Muscle of leg (tissue), 16 donors: ENCODE measurements around the gene SPDL1. TPM values are rescaled to one million over a fixed set of nuclear protein-coding genes. Genes with fewer than 3 reads are reported as not detected.

ENCODE experiments used
- DNase-seq: peaks from one replicate; pipeline ENCODE4 v3.0.0; 2013
- H3K27ac ChIP-seq: one replicate; pipeline ENCODE4 v1.5.1; 2013; ENCODE audit warnings: mild to moderate bottlenecking, low read length, control low read depth
- H3K27me3 ChIP-seq: one replicate; pipeline ENCODE4 v1.6.1; 2013; ENCODE audit warnings: low read length; ENCODE audit not compliant: control insufficient read depth, insufficient read depth
- H3K36me3 ChIP-seq: one replicate; pipeline ENCODE4 v1.6.1; 2013; ENCODE audit warnings: low read length; ENCODE audit not compliant: control insufficient read depth, insufficient read depth
- H3K4me1 ChIP-seq: one replicate; pipeline ENCODE4 v1.6.1; 2013; ENCODE audit warnings: low read length; ENCODE audit not compliant: control insufficient read depth, insufficient read depth
- H3K4me3 ChIP-seq: one replicate; pipeline ENCODE4 v1.5.1; 2013; ENCODE audit warnings: low read length, control low read depth
- H3K9me3 ChIP-seq: replicated peaks from 2 replicates; pipeline ENCODE4 v1.6.1; 2013; ENCODE audit warnings: low read depth, low read length; ENCODE audit not compliant: control insufficient read depth
- WGBS: methylation state at CpG from one replicate; pipeline ENCODE4 v1.1.5; 2013; ENCODE audit warnings: missing lambda C conversion rate; ENCODE audit not compliant: insufficient coverage; 5-methylcytosine and 5-hydroxymethylcytosine counted together
- long read RNA-seq, 11 donors: transcript quantifications; one replicate each; lab custom pipeline, GENCODE V29; 2026
- polyA plus RNA-seq, 8 donors: library from polyadenylated mRNA; unstranded; fragments of 120-200 nt; gene quantifications; one replicate each; pipeline versions ENCODE4 v1.2.1 to v1.2.3, GENCODE V29; 2013; ENCODE audit warnings: inconsistent platforms in 1 of 8, low replicate concordance in 1 of 8; ENCODE audit not compliant: insufficient read length in 8 of 8, insufficient read depth in 1 of 8
- total RNA-seq: library from RNA; stranded (reverse); fragments of 120-200 nt; gene quantifications from one replicate; pipeline ENCODE4 v1.2.4, GENCODE V29; 2013

The SPDL1 gene
- total RNA-seq, result 11.6 TPM
- polyA plus RNA-seq, result 10 to 100 TPM; 13.4 to 21.2 (median 16.9) TPM
- long read RNA-seq, donor 1, partial matches to known transcripts, result 0 of 2 reads
- long read RNA-seq, donor 1, other reads (novel, unspliced or antisense), result 0 of 2 reads
- long read RNA-seq, donor 2, partial matches to known transcripts, result 0 of 1 reads
- long read RNA-seq, donor 2, other reads (novel, unspliced or antisense), result 0 of 1 reads
- long read RNA-seq, donor 3, partial matches to known transcripts, result 0 of 1 reads
- long read RNA-seq, donor 3, other reads (novel, unspliced or antisense), result 0 of 1 reads
- long read RNA-seq, donor 4, partial matches to known transcripts, result 0 of 1 reads
- long read RNA-seq, donor 4, other reads (novel, unspliced or antisense), result 0 of 1 reads
- long read RNA-seq, donor 5, partial matches to known transcripts, result 0 of 3 reads
- long read RNA-seq, donor 5, other reads (novel, unspliced or antisense), result 0 of 3 reads
- long read RNA-seq, donor 6, partial matches to known transcripts, result 0 of 4 reads
- long read RNA-seq, donor 6, other reads (novel, unspliced or antisense), result 0 of 4 reads
- long read RNA-seq, donor 7, partial matches to known transcripts, result 0 of 3 reads
- long read RNA-seq, donor 7, other reads (novel, unspliced or antisense), result 0 of 3 reads
- long read RNA-seq, donor 8, partial matches to known transcripts, result 0 of 2 reads
- long read RNA-seq, donor 8, other reads (novel, unspliced or antisense), result 0 of 2 reads
- long read RNA-seq, donor 9, partial matches to known transcripts, result 0 of 2 reads
- long read RNA-seq, donor 9, other reads (novel, unspliced or antisense), result 0 of 2 reads
- long read RNA-seq, donor 10, partial matches to known transcripts, result 7 of 9 reads
- long read RNA-seq, donor 10, other reads (novel, unspliced or antisense), result 0 of 9 reads
- long read RNA-seq, donor 11, partial matches to known transcripts, result 0 of 3 reads
- long read RNA-seq, donor 11, other reads (novel, unspliced or antisense), result 0 of 3 reads

DNA sequence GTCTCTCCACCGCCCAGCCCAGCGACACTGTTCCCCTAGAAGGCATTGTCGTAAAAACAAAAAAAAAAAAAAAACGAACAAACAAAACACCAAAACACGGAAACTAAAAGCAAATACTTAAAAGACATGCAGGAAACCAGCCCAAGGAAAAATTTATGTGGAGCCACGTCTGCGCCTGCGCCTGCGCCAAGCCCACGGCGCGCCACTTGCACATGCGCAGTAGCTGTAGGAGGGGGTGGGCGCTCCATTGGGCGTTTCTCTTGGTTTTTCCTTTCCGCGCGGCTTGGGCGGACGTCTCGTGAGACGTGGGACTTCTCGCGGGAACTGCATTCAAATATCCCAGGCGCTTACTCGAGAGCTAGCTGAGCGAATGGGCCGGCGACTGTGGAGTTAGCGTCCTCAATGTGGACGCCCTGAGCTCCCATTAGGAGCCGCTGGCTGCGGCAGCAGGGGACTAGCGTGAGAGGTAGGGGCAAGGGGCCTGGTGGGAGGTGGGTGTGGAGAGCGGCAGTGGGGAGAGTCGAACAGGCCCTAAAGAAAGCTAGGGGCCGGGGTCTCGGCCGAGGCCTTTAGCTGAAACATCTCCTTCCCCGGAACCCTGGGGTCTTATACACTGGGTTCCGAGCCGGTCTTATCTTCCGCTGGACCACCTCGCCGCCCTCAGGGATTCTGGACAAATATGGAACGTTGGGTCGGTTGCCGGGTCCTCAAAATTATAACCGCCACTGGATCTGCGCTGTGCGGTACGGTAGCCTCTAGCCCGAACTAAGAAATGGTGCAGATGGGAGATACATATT lies at the start of gene SPDL1:
SPDL1 (plus strand) TSS at position 350 of the 797 bp plus-strand sequence. CDS start 4,644 bp downstream, outside the sequence.
- Histone ChIP-seq H3K36me3 (no peaks in the 10 kb centered on the region), H3K27ac (peak within 1 kb of the TSS; percentile 91), H3K4me1 (peaks cover 4% of the 10 kb centered on the region), H3K9me3 (no peaks in the 10 kb centered on the region), H3K4me3 (peak within 1 kb of the TSS; percentile 83), H3K27me3 (no peaks in the 10 kb centered on the region)
- WGBS, result under 1% methylated on average over 39 of the region's 53 CpGs
- DNase-seq, result peak; percentile 99

GRCh38 chr5:169534311-169534880 lies 49.2 kb upstream of the SPDL1 start:
- no CpG with 5 or more reads among the region's 2 CpGs for WGBS

DNA sequence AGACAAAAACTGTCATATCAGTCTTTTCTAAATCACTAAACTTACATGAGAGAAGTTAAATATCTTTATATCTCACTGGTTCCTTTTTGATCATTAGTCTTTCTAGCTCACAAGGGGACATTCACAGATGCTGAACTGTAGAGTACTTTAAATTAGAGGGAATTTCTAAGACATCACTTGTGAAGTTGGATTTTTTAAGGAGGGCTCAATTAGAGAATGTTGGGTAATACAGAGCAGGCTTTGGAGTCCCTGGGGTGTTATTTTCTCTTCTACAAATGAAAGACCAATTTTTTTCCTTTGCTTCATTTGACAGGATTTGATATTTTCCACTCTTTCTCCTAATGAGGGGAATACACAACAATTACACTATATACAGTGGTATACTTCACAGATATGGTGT lies 48.6 kb upstream of the SPDL1 start:
- no peaks in the 10 kb centered on the region for H3K4me1 ChIP-seq
- no peak for DNase-seq
- no peaks in the 10 kb centered on the region for H3K9me3 ChIP-seq
- no peak overlapping the region for H3K4me3 ChIP-seq
- no peak overlapping the region for H3K27ac ChIP-seq
- H3K36me3 ChIP-seq, result no peaks in the 10 kb centered on the region
- no peaks in the 10 kb centered on the region for H3K27me3 ChIP-seq

More at GRCh38 chr5:169534311-169534880, 49.2 kb upstream of the SPDL1 start:
- H3K4me1 ChIP-seq, result no peaks in the 10 kb centered on the region
- no peaks in the 10 kb centered on the region for H3K36me3 ChIP-seq
- no peak for DNase-seq
- no peak overlapping the region for H3K27ac ChIP-seq
- no peak overlapping the region for H3K4me3 ChIP-seq
- H3K27me3 ChIP-seq, result no peaks in the 10 kb centered on the region
- H3K9me3 ChIP-seq, result no peaks in the 10 kb centered on the region

GRCh38 chr5:169538944-169539343 lies 44.6 kb upstream of the SPDL1 start:
- no peaks in the 10 kb centered on the region for H3K4me1 ChIP-seq
- H3K36me3 ChIP-seq, result no peaks in the 10 kb centered on the region
- no peaks in the 10 kb centered on the region for H3K27me3 ChIP-seq
- no peak for DNase-seq
- H3K4me3 ChIP-seq, result no peak overlapping the region
- WGBS, result no CpG with 5 or more reads among the region's 1 CpG
- no peak overlapping the region for H3K27ac ChIP-seq
- no peaks in the 10 kb centered on the region for H3K9me3 ChIP-seq

DNA sequence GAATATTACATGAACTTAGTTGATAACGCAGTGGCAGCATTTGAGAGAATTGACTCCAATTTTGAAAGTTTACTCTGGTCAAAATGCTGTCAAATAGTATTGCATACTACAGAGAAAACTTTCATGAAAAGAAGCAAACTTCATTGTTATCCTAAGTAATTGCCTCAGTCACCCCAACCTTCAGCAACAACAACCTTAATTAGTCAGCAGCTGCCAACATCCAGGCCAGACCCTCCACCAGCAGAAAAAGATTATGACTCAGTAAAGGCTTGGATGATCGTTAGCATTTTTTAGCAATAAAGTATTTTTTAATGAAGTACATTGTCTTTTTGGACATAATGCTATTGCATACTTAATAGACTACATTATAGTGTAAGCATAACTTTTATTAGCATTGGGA lies 40.8 kb upstream of the SPDL1 start:
- DNase-seq, result no peak
- no CpG with 5 or more reads among the region's 2 CpGs for WGBS
- no peaks in the 10 kb centered on the region for H3K4me1 ChIP-seq
- H3K36me3 ChIP-seq, result no peaks in the 10 kb centered on the region
- H3K9me3 ChIP-seq, result no peaks in the 10 kb centered on the region
- no peak overlapping the region for H3K4me3 ChIP-seq
- H3K27me3 ChIP-seq, result no peaks in the 10 kb centered on the region
- no peak overlapping the region for H3K27ac ChIP-seq

GRCh38 chr5:169544264-169544950 lies 39.2 kb upstream of the SPDL1 start:
- DNase-seq, result no peak
- H3K27ac ChIP-seq, result no peak overlapping the region
- H3K9me3 ChIP-seq, result no peaks in the 10 kb centered on the region
- no peaks in the 10 kb centered on the region for H3K36me3 ChIP-seq
- H3K4me1 ChIP-seq, result no peaks in the 10 kb centered on the region
- H3K4me3 ChIP-seq, result no peak overlapping the region
- no peaks in the 10 kb centered on the region for H3K27me3 ChIP-seq
- WGBS, result no CpG with 5 or more reads among the region's 2 CpGs

- Histone ChIP-seq H3K4me3 (no peak overlapping the region), H3K4me1 (no peaks in the 10 kb centered on the region), H3K9me3 (no peaks in the 10 kb centered on the region), H3K36me3 (no peaks in the 10 kb centered on the region), H3K27me3 (peaks cover 2% of the 10 kb centered on the region), H3K27ac (no peak overlapping the region)
- WGBS, result no CpG with 5 or more reads among the region's 1 CpG
- DNase-seq, result no peak
Measured at GRCh38 chr5:169545762-169546161, 37.8 kb upstream of the SPDL1 start.

- Histone ChIP-seq H3K4me3 (no peak overlapping the region), H3K36me3 (no peaks in the 10 kb centered on the region), H3K4me1 (no peaks in the 10 kb centered on the region), H3K27ac (no peak overlapping the region), H3K27me3 (peaks cover 2% of the 10 kb centered on the region), H3K9me3 (no peaks in the 10 kb centered on the region)
- WGBS, result 80% methylated on average over 1 of the region's 3 CpGs
- DNase-seq, result no peak
Measured at GRCh38 chr5:169546346-169546745, 37.2 kb upstream of the SPDL1 start.

- DNase-seq, result peak; percentile 33
- Histone ChIP-seq H3K27me3 (peaks cover 2% of the 10 kb centered on the region), H3K4me1 (no peaks in the 10 kb centered on the region), H3K9me3 (no peaks in the 10 kb centered on the region), H3K36me3 (no peaks in the 10 kb centered on the region), H3K27ac (no peak overlapping the region), H3K4me3 (no peak overlapping the region)
- WGBS, result 11% methylated on average over 2 of the region's 3 CpGs
Measured at GRCh38 chr5:169547508-169547907, 36.1 kb upstream of the SPDL1 start.
